ENCODE data around the gene SH3GLB1. TPM values are rescaled to one million over a fixed set of nuclear protein-coding genes. Genes with fewer than 3 reads are reported as not detected.

The SH3GLB1 gene
- total RNA-seq, 1 donor from 2014 or later = 99.9 TPM

GRCh38 chr1:86739648-86740509 lies 35.5 kb downstream of the SH3GLB1 start:
- ATAC-seq = no peak

GRCh38 chr1:86741947-86742572 lies 37.7 kb downstream of the SH3GLB1 start:
- ATAC-seq = no peak

GRCh38 chr1:86747304-86747703 lies 42.9 kb downstream of the SH3GLB1 start:
- ATAC-seq = no peak

GRCh38 chr1:86748622-86749373 lies 44.4 kb downstream of the SH3GLB1 start:
- ATAC-seq = peak; percentile 35

GRCh38 chr1:86750076-86750475 lies 45.7 kb downstream of the SH3GLB1 start:
- no peak for ATAC-seq

GRCh38 chr1:86750530-86750929 lies 46.2 kb downstream of the SH3GLB1 start:
- ATAC-seq = no peak

GRCh38 chr1:86751923-86752322 lies 47.5 kb downstream of the SH3GLB1 start:
- no peak for ATAC-seq

- ATAC-seq = no peak
Measured at GRCh38 chr1:86753700-86754099, 49.3 kb downstream of the SH3GLB1 start.

GRCh38 chr1:86754265-86754974 lies 50.0 kb downstream of the SH3GLB1 start:
- no peak for ATAC-seq

GRCh38 chr1:86756062-86756406 lies 51.7 kb downstream of the SH3GLB1 start:
- ATAC-seq = no peak

- ATAC-seq = peak; percentile 41
Measured at GRCh38 chr1:86757272-86757984, 53.1 kb downstream of the SH3GLB1 start.

- ATAC-seq = peak; percentile 76
Measured at GRCh38 chr1:86758570-86758969, 54.2 kb downstream of the SH3GLB1 start.

GRCh38 chr1:86760199-86760598 lies 55.8 kb downstream of the SH3GLB1 start:
- ATAC-seq = no peak

GRCh38 chr1:86762336-86762735 lies 58.0 kb downstream of the SH3GLB1 start:
- ATAC-seq = no peak

GRCh38 chr1:86764523-86764922 lies 60.1 kb downstream of the SH3GLB1 start:
- no peak for ATAC-seq

- no peak for ATAC-seq
Measured at GRCh38 chr1:86765073-86765472, 60.7 kb downstream of the SH3GLB1 start.

GRCh38 chr1:86765674-86766073 lies 61.3 kb downstream of the SH3GLB1 start:
- ATAC-seq = no peak

GRCh38 chr1:86768554-86768953 lies 64.2 kb downstream of the SH3GLB1 start:
- ATAC-seq = no peak

- no peak for ATAC-seq
Measured at GRCh38 chr1:86769065-86769464, 64.7 kb downstream of the SH3GLB1 start.

- no peak for ATAC-seq
Measured at GRCh38 chr1:86773341-86774288, 69.2 kb downstream of the SH3GLB1 start.

Data from esophagus mucosa (tissue), 1 donor.